Breast epithelium (tissue), 4 donors: ENCODE measurements around the gene ETFB. TPM values are rescaled to one million over a fixed set of nuclear protein-coding genes. Genes with fewer than 3 reads are reported as not detected.

ENCODE experiments used
- DNase-seq, 2 donors: peaks; one replicate each; pipeline ENCODE4 v3.0.0-alpha.2; 2019; ENCODE audit warnings: low spot score in 2 of 2
- H3K27ac ChIP-seq, 2 donors: fragments of 200-600 bp; sonication (generic) in 1 of 2; one replicate each; pipeline ENCODE4 v1.5.1; 2016 to 2019; ENCODE audit warnings: mild to moderate bottlenecking in 1 of 2
- H3K27me3 ChIP-seq, 2 donors: fragments of 200-600 bp; sonication (generic) in 1 of 2; one replicate each; pipeline versions ENCODE4 v1.5.1 to v1.6.0; 2017 to 2019; ENCODE audit warnings: control low read depth in 1 of 2, mild to moderate bottlenecking in 1 of 2
- H3K36me3 ChIP-seq: fragments of 200-600 bp; one replicate; pipeline ENCODE4 v1.5.1; 2019
- H3K4me1 ChIP-seq, 2 donors: fragments of 200-600 bp; sonication (generic); one replicate each; pipeline ENCODE4 v1.5.1; 2016 to 2019; ENCODE audit warnings: control low read depth in 1 of 2
- H3K4me3 ChIP-seq, 3 donors: fragments of 200-600 bp; sonication (generic); 1 replicate in 2 of 3; 2 replicates in 1 of 3; pipeline ENCODE4 v1.5.1; 2016 to 2019; ENCODE audit warnings: mild to moderate bottlenecking in 3 of 3, moderate library complexity in 2 of 3
- H3K9me3 ChIP-seq, 2 donors: fragments of 200-600 bp; sonication (generic) in 1 of 2; one replicate each; pipeline ENCODE4 v1.5.1; 2016 to 2019; ENCODE audit warnings: control low read depth in 1 of 2
- CTCF ChIP-seq, 3 donors: fragments of 450-650 bp; IDR thresholded peaks; one replicate each; pipeline ENCODE4 v1.5.1; 2016 to 2017; ENCODE audit warnings: antibody characterized with exemption in 3 of 3, mild to moderate bottlenecking in 3 of 3, moderate library complexity in 3 of 3
- POLR2A ChIP-seq: fragments of 450-650 bp; IDR thresholded peaks from one replicate; pipeline ENCODE4 v1.6.1; 2016; ENCODE audit warnings: antibody characterized with exemption, mild to moderate bottlenecking, moderate library complexity
- POLR2AphosphoS5 ChIP-seq, 3 donors: sonication (generic); formaldehyde crosslinking; IDR thresholded peaks; one replicate each; pipeline ENCODE4 v1.6.1; 2017; ENCODE audit warnings: antibody characterized with exemption in 3 of 3
- intact Hi-C: fragments of 100-400 bp; cut with DNase I; formaldehyde crosslinking; loops from one replicate; pipeline ENCODE4 v1.15.1; 2023; ENCODE audit warnings: low total_unique reads
- total RNA-seq, 3 donors: library from RNA; depleted of rRNA; stranded (reverse); fragments of >200 nt; gene quantifications; one replicate each; pipeline ENCODE4 v1.1.0, GENCODE V29; 2016

The ETFB gene
- total RNA-seq, 3 donors from 2014 or later: 60.7 to 214 (median 88.5) TPM

GRCh38 chr19:51372021-51372648 is 5.9 kb upstream of the ETFB start:
- H3K36me3 ChIP-seq: no peaks in the 10 kb centered on the region
- H3K27ac ChIP-seq: no peak overlapping the region
- no peaks in the 10 kb centered on the region for H3K4me1 ChIP-seq
- intact Hi-C loops: no loop called here
- DNase-seq: no peak
- H3K9me3 ChIP-seq: no peaks in the 10 kb centered on the region
- TF ChIP-seq POLR2A: no peak
- no peak for TF ChIP-seq CTCF (IDR thresholded peaks at IDR 0.05)
- no peak for TF ChIP-seq POLR2AphosphoS5 (IDR thresholded peaks at IDR 0.05)
- H3K27me3 ChIP-seq: no peaks in the 10 kb centered on the region
- no peak overlapping the region for H3K4me3 ChIP-seq

- no peaks in the 10 kb centered on the region for H3K36me3 ChIP-seq
- no peaks in the 10 kb centered on the region for H3K9me3 ChIP-seq
- no peak overlapping the region for H3K27ac ChIP-seq
- H3K4me1 ChIP-seq: no peaks in the 10 kb centered on the region
- TF ChIP-seq POLR2A (no peak), CTCF (IDR thresholded peaks at IDR 0.05) (no peak), POLR2AphosphoS5 (IDR thresholded peaks at IDR 0.05) (no peak)
- intact Hi-C loops: no loop called here
- no peaks in the 10 kb centered on the region for H3K27me3 ChIP-seq
- no peak overlapping the region for H3K4me3 ChIP-seq
- DNase-seq: no peak
These were observed 5.0 kb upstream of the ETFB start for GRCh38 chr19:51371186-51371690.

GRCh38 chr19:51370230-51370629 is 4.0 kb upstream of the ETFB start:
- H3K36me3 ChIP-seq: no peaks in the 10 kb centered on the region
- H3K9me3 ChIP-seq: no peaks in the 10 kb centered on the region
- H3K4me1 ChIP-seq: no peaks in the 10 kb centered on the region
- H3K27ac ChIP-seq: no peak overlapping the region
- H3K27me3 ChIP-seq: no peaks in the 10 kb centered on the region
- DNase-seq: no peak
- no peak overlapping the region for H3K4me3 ChIP-seq
- intact Hi-C loops: no loop called here
- TF ChIP-seq POLR2A: no peak
- TF ChIP-seq POLR2AphosphoS5 (IDR thresholded peaks at IDR 0.05): no peak
- TF ChIP-seq CTCF (IDR thresholded peaks at IDR 0.05): no peak

- Histone ChIP-seq H3K4me1 (no peaks in the 10 kb centered on the region), H3K4me3 (peak within 1 kb of the TSS; percentile 58 to 84 (median 82)), H3K36me3 (no peaks in the 10 kb centered on the region), H3K27me3 (no peaks in the 10 kb centered on the region), H3K9me3 (no peaks in the 10 kb centered on the region), H3K27ac (peak within 1 kb of the TSS; percentile 94)
- TF ChIP-seq CTCF (IDR thresholded peaks at IDR 0.05): no peak
- TF ChIP-seq POLR2A: no peak
- no peak for TF ChIP-seq POLR2AphosphoS5 (IDR thresholded peaks at IDR 0.05)
- intact Hi-C loops: no loop called here
- DNase-seq: no peak
These were observed 2.4 kb upstream of the ETFB start, which contains the start of gene CLDND2 for GRCh38 chr19:51368366-51369282. CLDND2 (minus strand) TSS chr19:51369003; CDS start chr19:51368577, 426 bp downstream.
